Ectodermal cell (in vitro differentiated cells): Measurements from ENCODE around the gene SOWAHC.

Source experiments
- H3K27ac ChIP-seq: 2 replicates; pipeline ENCODE4 v1.7.0; 2013; ENCODE audit warnings: mild to moderate bottlenecking, low read depth, low read length; ENCODE audit not compliant: insufficient read depth, poor library complexity, severe bottlenecking
- H3K27me3 ChIP-seq: 2 replicates; pipeline ENCODE4 v1.7.0; 2013; ENCODE audit warnings: mild to moderate bottlenecking, low read length; ENCODE audit not compliant: insufficient read depth, control insufficient read depth, poor library complexity, severe bottlenecking
- H3K36me3 ChIP-seq: one replicate; pipeline ENCODE4 v1.7.0; 2013; ENCODE audit warnings: low read length; ENCODE audit not compliant: control insufficient read depth, insufficient read depth
- H3K4me1 ChIP-seq: one replicate; pipeline ENCODE4 v1.7.0; 2013; ENCODE audit warnings: low read length; ENCODE audit not compliant: control insufficient read depth, insufficient read depth
- H3K4me3 ChIP-seq: 2 replicates; pipeline ENCODE4 v1.7.0; 2013; ENCODE audit warnings: low read depth, low read length, control low read depth; ENCODE audit not compliant: insufficient read depth
- H3K9me3 ChIP-seq: 2 replicates; pipeline ENCODE4 v1.7.0; 2013; ENCODE audit warnings: mild to moderate bottlenecking, low read length, moderate library complexity; ENCODE audit not compliant: control insufficient read depth
- WGBS, 2 experiments: methylation state at CpG; one replicate each; pipeline ENCODE4 v1.1.7; 2013; ENCODE audit warnings: missing lambda C conversion rate in 2 of 2; 5-methylcytosine and 5-hydroxymethylcytosine counted together

SOWAHC gene

GRCh38 chr2:109663721-109664120, 49.6 kb downstream of the SOWAHC start:
- 88 to 91% methylated on average over 4 of the region's 4 CpGs for WGBS, 2 experiments
- no peaks in the 10 kb centered on the region for H3K27me3 ChIP-seq
- no peak overlapping the region for H3K4me3 ChIP-seq
- H3K36me3 ChIP-seq: no peaks in the 10 kb centered on the region
- H3K27ac ChIP-seq: no peak overlapping the region
- no peaks in the 10 kb centered on the region for H3K9me3 ChIP-seq
- peaks cover 5% of the 10 kb centered on the region for H3K4me1 ChIP-seq

- 89% methylated on average over 1 of the region's 1 CpG; no CpG with 5 or more reads in 1 of the 2 experiments for WGBS, 2 experiments
- H3K4me1 ChIP-seq: no peaks in the 10 kb centered on the region
- no peak overlapping the region for H3K27ac ChIP-seq
- no peak overlapping the region for H3K4me3 ChIP-seq
- H3K27me3 ChIP-seq: no peaks in the 10 kb centered on the region
- H3K36me3 ChIP-seq: no peaks in the 10 kb centered on the region
- no peaks in the 10 kb centered on the region for H3K9me3 ChIP-seq
These were observed 52.3 kb downstream of the SOWAHC start for GRCh38 chr2:109666466-109666865.
